Measurements from ENCODE around the gene TUBGCP6.

Gene TUBGCP6

GRCh38 chr22:50190941-50191741 is 53.7 kb downstream of the TUBGCP6 start:
- TF ChIP-seq POLR2AphosphoS5 (IDR thresholded peaks at IDR 0.05; ENCODE audit: low read depth, low read length) (no peak), FOXP2 (optimal IDR thresholded peaks at IDR 0.05; ENCODE audit: borderline replicate concordance, extremely low read depth, extremely low read length, insufficient read depth) (no peak), SIN3A (IDR thresholded peaks at IDR 0.05; ENCODE audit: borderline replicate concordance, insufficient read depth, low read length) (no peak), TAF1 (IDR thresholded peaks at IDR 0.05; ENCODE audit: borderline replicate concordance, insufficient read depth, low read length) (no peak), REST (IDR thresholded peaks at IDR 0.05; ENCODE audit: insufficient read depth in 1 of 2, low read depth in 2 of 2, low read length in 2 of 2) (no peak)

DNA sequence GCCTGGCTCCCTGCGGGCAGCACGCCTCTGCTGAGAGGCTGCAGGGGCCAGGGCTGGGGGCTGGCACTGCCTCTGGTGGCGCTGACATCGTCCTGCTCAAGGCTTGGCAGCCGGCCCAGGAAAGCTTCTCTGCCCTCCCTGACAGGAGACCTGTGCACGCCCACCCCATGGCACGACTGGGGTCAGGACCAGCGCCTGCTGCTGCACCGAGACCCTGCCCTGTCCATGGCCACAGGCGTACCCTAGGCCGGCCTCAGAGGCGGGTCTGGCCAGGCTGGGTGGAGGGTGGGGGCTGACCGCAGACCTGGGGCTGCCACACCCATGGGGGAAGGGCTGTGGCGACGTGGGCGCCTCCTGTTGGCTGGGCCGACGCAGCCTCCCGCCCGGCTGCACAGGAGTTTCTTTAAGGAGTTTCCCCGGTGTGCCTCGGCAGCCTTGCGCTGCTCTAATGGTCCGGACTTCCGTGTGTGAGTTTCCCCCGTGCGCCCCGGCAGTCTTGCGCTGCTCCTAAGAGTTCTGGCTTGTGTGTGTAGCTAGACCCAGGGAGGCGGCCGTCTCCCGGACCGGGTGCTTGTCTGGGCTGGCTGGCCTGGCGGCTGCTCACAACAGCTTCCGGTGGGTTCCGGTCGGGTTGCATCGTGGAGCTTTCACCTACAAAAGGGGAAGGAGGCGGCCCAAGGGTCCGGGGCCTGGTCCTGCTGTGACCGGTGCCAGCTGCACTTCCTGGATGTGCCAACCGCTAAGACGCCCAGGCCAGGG is 54.5 kb downstream of the TUBGCP6 start:
- TF ChIP-seq REST (IDR thresholded peaks at IDR 0.05; ENCODE audit: insufficient read depth in 1 of 2, low read depth in 2 of 2, low read length in 2 of 2) (no peak), TAF1 (IDR thresholded peaks at IDR 0.05; ENCODE audit: borderline replicate concordance, insufficient read depth, low read length) (no peak), FOXP2 (optimal IDR thresholded peaks at IDR 0.05; ENCODE audit: borderline replicate concordance, extremely low read depth, extremely low read length, insufficient read depth) (no peak), POLR2AphosphoS5 (IDR thresholded peaks at IDR 0.05; ENCODE audit: low read depth, low read length) (no peak), SIN3A (IDR thresholded peaks at IDR 0.05; ENCODE audit: borderline replicate concordance, insufficient read depth, low read length) (no peak)

- TF ChIP-seq REST (IDR thresholded peaks at IDR 0.05; ENCODE audit: insufficient read depth in 1 of 2, low read depth in 2 of 2, low read length in 2 of 2) = no peak
- no peak for TF ChIP-seq SIN3A (IDR thresholded peaks at IDR 0.05; ENCODE audit: borderline replicate concordance, insufficient read depth, low read length)
- no peak for TF ChIP-seq POLR2AphosphoS5 (IDR thresholded peaks at IDR 0.05; ENCODE audit: low read depth, low read length)
- TF ChIP-seq FOXP2 (optimal IDR thresholded peaks at IDR 0.05; ENCODE audit: borderline replicate concordance, extremely low read depth, extremely low read length, insufficient read depth) = no peak
- TF ChIP-seq TAF1 (IDR thresholded peaks at IDR 0.05; ENCODE audit: borderline replicate concordance, insufficient read depth, low read length) = no peak
These were observed 55.0 kb downstream of the TUBGCP6 start for GRCh38 chr22:50189849-50190181.

DNA sequence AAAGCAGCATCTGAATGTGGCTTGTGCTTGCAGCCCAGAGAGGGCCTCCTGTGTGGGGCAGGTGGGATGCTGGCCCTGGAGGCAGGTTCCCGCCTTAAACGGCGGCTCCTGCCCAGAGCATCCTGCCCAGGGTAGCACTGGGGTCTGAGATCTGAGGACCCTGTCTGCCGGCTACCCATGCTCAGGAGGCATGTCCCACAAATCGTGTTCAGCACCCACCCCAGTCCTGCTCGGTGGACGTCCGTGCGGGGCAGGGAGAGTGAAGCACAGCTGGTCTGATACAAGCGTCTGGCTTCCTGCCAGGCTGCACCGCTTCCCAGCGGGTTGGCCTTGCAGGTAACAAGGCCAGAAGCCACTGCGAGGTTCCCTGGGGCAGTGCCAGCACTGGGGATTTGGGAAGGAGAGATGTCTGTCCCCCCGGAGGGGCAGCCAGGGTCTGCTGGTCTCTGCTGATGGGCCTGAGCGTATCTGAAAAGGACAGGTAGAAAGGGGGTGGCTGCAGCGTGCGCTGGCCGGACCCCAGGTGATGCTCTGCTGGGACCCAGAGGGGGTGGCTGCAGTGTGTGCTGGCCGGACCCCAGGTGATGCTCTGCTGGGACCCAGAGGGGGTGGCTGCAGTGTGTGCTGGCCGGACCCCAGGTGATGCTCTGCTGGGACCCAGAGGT is 55.5 kb downstream of the TUBGCP6 start:
- TF ChIP-seq FOXP2 (optimal IDR thresholded peaks at IDR 0.05; ENCODE audit: borderline replicate concordance, extremely low read depth, extremely low read length, insufficient read depth) = no peak
- no peak for TF ChIP-seq POLR2AphosphoS5 (IDR thresholded peaks at IDR 0.05; ENCODE audit: low read depth, low read length)
- no peak for TF ChIP-seq TAF1 (IDR thresholded peaks at IDR 0.05; ENCODE audit: borderline replicate concordance, insufficient read depth, low read length)
- TF ChIP-seq REST (IDR thresholded peaks at IDR 0.05; ENCODE audit: insufficient read depth in 1 of 2, low read depth in 2 of 2, low read length in 2 of 2) = no peak
- no peak for TF ChIP-seq SIN3A (IDR thresholded peaks at IDR 0.05; ENCODE audit: borderline replicate concordance, insufficient read depth, low read length)
